ENCODE measurements around the gene MMAB. TPM values are rescaled to one million over a fixed set of nuclear protein-coding genes. Genes with fewer than 3 reads are reported as not detected.

Gene MMAB
- total and polyA plus RNA-seq, 2 donors (not counting 3 experiments of a cell fraction or from before 2014, with no cell fraction given), result 39.1 to 46.0 TPM

DNA sequence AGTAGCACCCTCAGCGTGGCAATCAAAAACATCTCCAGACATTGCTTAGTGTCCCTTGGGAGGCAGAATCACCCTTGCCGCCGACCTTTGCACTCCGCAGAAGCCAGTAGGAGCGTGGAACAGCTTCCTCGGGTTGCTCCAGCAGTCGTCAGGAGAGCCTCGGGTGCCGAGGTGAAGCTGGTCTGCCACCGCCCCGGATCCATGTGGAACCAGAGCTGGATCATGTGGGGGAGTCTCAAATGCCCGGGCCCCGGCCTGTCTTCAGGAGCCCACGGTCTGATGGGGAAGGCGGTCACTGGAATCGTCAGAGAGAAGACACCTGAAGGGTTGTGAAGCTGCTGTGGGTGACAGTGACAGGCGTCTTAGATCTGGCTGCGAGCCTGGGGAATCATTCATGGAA, 14.6 kb upstream of the MMAB start:
- H3K27ac ChIP-seq (ENCODE audit: insufficient read depth, low read depth, low read length), result no peak overlapping the region
- H2AFZ ChIP-seq (ENCODE audit: low read depth, low read length), result no peak overlapping the region
- H3K4me2 ChIP-seq (ENCODE audit: insufficient read depth, low read length), result no peak overlapping the region
- no TSS peak for BruUV-seq (replicated peaks)
- no peaks in the 10 kb centered on the region for H3K9me1 ChIP-seq (replicated peaks; ENCODE audit: control insufficient read depth, extremely low read depth, insufficient read depth, low read length)
- dilution Hi-C loops (cut with MboI; ENCODE audit: extremely low pct_ligation_motif_present, low sequenced_read_pairs) (no loop called here), intact Hi-C loops (cut with micrococcal nuclease) (no loop called here)
- no peak for DNase-seq (ENCODE audit: low read depth, low spot score)
- ChIA-PET POLR2A (no interaction called here), CTCF (interaction anchor here (1.2 to 3.2 kb wide), 3 partner anchors 10 to 187 kb away, joined by 4 to 10 read pairs (median 4); no protein-coding TSS in a partner anchor)
- H3K4me3 ChIP-seq (replicated peaks in 1 of 3; ENCODE audit: insufficient read depth in 1 of 3, low read depth in 1 of 3, low read length in 3 of 3), result no peak overlapping the region
- H3K36me3 ChIP-seq (ENCODE audit: control insufficient read depth in 2 of 2, extremely low read depth in 1 of 2, insufficient read depth in 2 of 2, low read length in 2 of 2), result peaks cover 0 to 6% of the 10 kb centered on the region in 2 experiments
- no peaks in the 10 kb centered on the region for H3K9me3 ChIP-seq (replicated peaks; ENCODE audit: control insufficient read depth, insufficient read depth, low read length)
- H3K27me3 ChIP-seq (ENCODE audit: control insufficient read depth in 2 of 2, insufficient read depth in 2 of 2, low read length in 2 of 2), result no peaks in the 10 kb centered on the region
- no peaks in the 10 kb centered on the region for H3K79me2 ChIP-seq (ENCODE audit: control insufficient read depth, insufficient read depth, low read length)
- no peak overlapping the region for H3K9ac ChIP-seq (replicated peaks; ENCODE audit: extremely low read depth, insufficient read depth, low read length)
- H4K20me1 ChIP-seq (replicated peaks; ENCODE audit: control insufficient read depth, extremely low read depth, insufficient read depth, low read length), result no peaks in the 10 kb centered on the region
- FAIRE-seq, result no peak
- no peaks in the 10 kb centered on the region for H3K4me1 ChIP-seq (ENCODE audit: control insufficient read depth, extremely low read depth, insufficient read depth, low read length)
- TF ChIP-seq EZH2 (IDR thresholded peaks at IDR 0.05; ENCODE audit: borderline replicate concordance, low read depth, low read length, severe bottlenecking) (no peak), MYC (IDR thresholded peaks at IDR 0.05; ENCODE audit: low read depth, low read length) (no peak), POLR2A (IDR thresholded peaks at IDR 0.05; ENCODE audit: low read depth, low read length) (no peak), GATA2 (IDR thresholded peaks at IDR 0.05; ENCODE audit: insufficient read depth, insufficient read length, low read depth, low read length) (no peak), JUN (IDR thresholded peaks at IDR 0.05; ENCODE audit: borderline replicate concordance, insufficient read depth, insufficient read length, low read depth) (no peak), FOS (IDR thresholded peaks at IDR 0.05; ENCODE audit: borderline replicate concordance, insufficient read depth, low read length) (no peak), POLR2AphosphoS5 (IDR thresholded peaks at IDR 0.05; ENCODE audit: insufficient read depth, low read depth, low read length) (no peak)
- TF ChIP-seq, protein P1, sequence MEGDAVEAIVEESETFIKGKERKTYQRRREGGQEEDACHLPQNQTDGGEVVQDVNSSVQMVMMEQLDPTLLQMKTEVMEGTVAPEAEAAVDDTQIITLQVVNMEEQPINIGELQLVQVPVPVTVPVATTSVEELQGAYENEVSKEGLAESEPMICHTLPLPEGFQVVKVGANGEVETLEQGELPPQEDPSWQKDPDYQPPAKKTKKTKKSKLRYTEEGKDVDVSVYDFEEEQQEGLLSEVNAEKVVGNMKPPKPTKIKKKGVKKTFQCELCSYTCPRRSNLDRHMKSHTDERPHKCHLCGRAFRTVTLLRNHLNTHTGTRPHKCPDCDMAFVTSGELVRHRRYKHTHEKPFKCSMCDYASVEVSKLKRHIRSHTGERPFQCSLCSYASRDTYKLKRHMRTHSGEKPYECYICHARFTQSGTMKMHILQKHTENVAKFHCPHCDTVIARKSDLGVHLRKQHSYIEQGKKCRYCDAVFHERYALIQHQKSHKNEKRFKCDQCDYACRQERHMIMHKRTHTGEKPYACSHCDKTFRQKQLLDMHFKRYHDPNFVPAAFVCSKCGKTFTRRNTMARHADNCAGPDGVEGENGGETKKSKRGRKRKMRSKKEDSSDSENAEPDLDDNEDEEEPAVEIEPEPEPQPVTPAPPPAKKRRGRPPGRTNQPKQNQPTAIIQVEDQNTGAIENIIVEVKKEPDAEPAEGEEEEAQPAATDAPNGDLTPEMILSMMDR (IDR thresholded peaks at IDR 0.05; ENCODE audit: extremely low read depth in 1 of 2, insufficient read depth in 1 of 2, low read depth in 1 of 2, low read length in 2 of 2), result no peak
- TF ChIP-seq, protein P2, sequence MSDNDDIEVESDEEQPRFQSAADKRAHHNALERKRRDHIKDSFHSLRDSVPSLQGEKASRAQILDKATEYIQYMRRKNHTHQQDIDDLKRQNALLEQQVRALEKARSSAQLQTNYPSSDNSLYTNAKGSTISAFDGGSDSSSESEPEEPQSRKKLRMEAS (IDR thresholded peaks at IDR 0.05; ENCODE audit: insufficient read depth, insufficient read length), result no peak

All from endothelial cell of umbilical vein (primary cell).